Transverse colon (tissue), 4 donors: ENCODE measurements around the gene CCRL2. TPM values are rescaled to one million over a fixed set of nuclear protein-coding genes. Genes with fewer than 3 reads are reported as not detected.
A peak's percentile ranks its signal among the peaks of the same experiment; 100 is the strongest.

Experiments
- DNase-seq: peaks from one replicate; pipeline ENCODE4 v3.0.0-alpha.2; 2019
- H3K27ac ChIP-seq, 4 donors: fragments of 200-600 bp; sonication (generic); 2 replicates each; pipeline ENCODE4 v1.5.1; 2016 to 2018; ENCODE audit warnings: inconsistent platforms in 4 of 4
- H3K27me3 ChIP-seq: fragments of 200-600 bp; sonication (generic); 2 replicates; pipeline ENCODE4 v1.5.1; 2017; ENCODE audit warnings: inconsistent platforms
- H3K36me3 ChIP-seq, 4 donors: fragments of 200-600 bp; sonication (generic); 2 replicates each; pipeline ENCODE4 v1.5.1; 2017 to 2019; ENCODE audit warnings: inconsistent platforms in 4 of 4
- H3K4me1 ChIP-seq, 4 donors: fragments of 200-600 bp; sonication (generic); 2 replicates each; pipeline ENCODE4 v1.5.1; 2017 to 2020; ENCODE audit warnings: inconsistent platforms in 4 of 4
- H3K4me3 ChIP-seq, 4 donors: fragments of 200-600 bp; sonication (generic); 1 replicate in 1 of 4; 2 replicates in 3 of 4; pipeline versions ENCODE4 v1.5.1 to v1.6.1; 2017 to 2019; ENCODE audit warnings: inconsistent platforms in 4 of 4
- H3K9me3 ChIP-seq, 2 donors: fragments of 200-600 bp; sonication (generic); 2 replicates each; pipeline ENCODE4 v1.5.1; 2017 to 2019; ENCODE audit warnings: inconsistent platforms in 2 of 2
- CTCF ChIP-seq, 5 experiments: fragments of 200-600 bp in 3 of 5; fragments of 450-650 bp in 2 of 5; sonication (generic) in 3 of 5; IDR thresholded peaks; 1 replicate in 2 of 5; 2 replicates in 3 of 5; pipeline ENCODE4 v1.5.1; 2016 to 2017; ENCODE audit warnings: antibody characterized with exemption in 5 of 5, inconsistent platforms in 3 of 5, mild to moderate bottlenecking in 2 of 5, moderate library complexity in 1 of 5
- EP300 ChIP-seq: sonication (generic); formaldehyde crosslinking; IDR thresholded peaks from one replicate; pipeline ENCODE4 v1.6.1; 2017; ENCODE audit warnings: antibody characterized with exemption, low read depth
- POLR2A ChIP-seq: fragments of 450-650 bp; IDR thresholded peaks from one replicate; pipeline ENCODE4 v1.6.1; 2016; ENCODE audit warnings: antibody characterized with exemption, mild to moderate bottlenecking, moderate library complexity
- POLR2AphosphoS5 ChIP-seq, 3 donors: sonication (generic); formaldehyde crosslinking; IDR thresholded peaks; one replicate each; pipeline ENCODE4 v1.6.1; 2016; ENCODE audit warnings: antibody characterized with exemption in 3 of 3
- WGBS, 2 donors: methylation state at CpG; one replicate each; pipeline ENCODE4 v1.1.5; 2018; ENCODE audit warnings: low coverage in 1 of 2; 5-methylcytosine and 5-hydroxymethylcytosine counted together
- in situ Hi-C, 4 donors: fragments of 200-750 bp; cut with MboI; loops; one replicate each; pipeline versions ENCODE4 v1.15.0 to v1.15.1; 2017; ENCODE audit warnings: low sequenced_read_pairs in 3 of 4, low pct_ligation_motif_present in 1 of 4, low pct_unique_long_range_greater_than_20kb in 1 of 4
- intact Hi-C: fragments of 100-400 bp; cut with DNase I; formaldehyde crosslinking; loops from one replicate; pipeline ENCODE4 v1.15.1; 2023; ENCODE audit warnings: low total_unique reads
- total RNA-seq, 4 donors: library from RNA; depleted of rRNA; stranded (reverse); fragments of >200 nt; gene quantifications; one replicate each; pipeline ENCODE4 v1.1.0, GENCODE V29; 2016

Gene CCRL2
- total RNA-seq, 4 donors from 2014 or later, result 2.6 to 13.9 (median 9.8) TPM

- intact Hi-C loops, result no loop called here
- in situ Hi-C loops, result loop anchor here in 1 of 4 donors (25.0 kb wide), 1 partner anchor 673 kb away; no protein-coding TSS in a partner anchor
- TF ChIP-seq POLR2AphosphoS5 (IDR thresholded peaks at IDR 0.05) (no peak), EP300 (no peak), CTCF (IDR thresholded peaks at IDR 0.05) (no peak), POLR2A (no peak)
- Histone ChIP-seq H3K4me3 (no peak overlapping the region), H3K36me3 (no peaks in the 10 kb centered on the region), H3K27me3 (no peaks in the 10 kb centered on the region), H3K4me1 (peaks cover 0 to 5% (median 3%) of the 10 kb centered on the region in 4 donors), H3K9me3 (no peaks in the 10 kb centered on the region), H3K27ac (no peak overlapping the region)
- DNase-seq, result no peak
- 78 to 93% methylated on average over 2 to 3 of the region's 3 CpGs for WGBS, 2 donors
Measured at GRCh38 chr3:46435081-46435726, 28.1 kb downstream of the CCRL2 start.

- DNase-seq, result no peak
- TF ChIP-seq POLR2A (no peak), CTCF (IDR thresholded peaks at IDR 0.05) (no peak), POLR2AphosphoS5 (IDR thresholded peaks at IDR 0.05) (no peak), EP300 (no peak)
- H3K4me3 ChIP-seq, result no peak overlapping the region
- H3K36me3 ChIP-seq, result no peaks in the 10 kb centered on the region
- WGBS, 2 donors, result 92% methylated on average over 3 of the region's 3 CpGs; no CpG with 5 or more reads in 1 of the 2 donors
- no peaks in the 10 kb centered on the region for H3K9me3 ChIP-seq
- intact Hi-C loops (no loop called here), in situ Hi-C loops (loop anchor here in 1 of 4 donors (25.0 kb wide), 1 partner anchor 677 kb away; no protein-coding TSS in a partner anchor)
- H3K4me1 ChIP-seq, result peaks cover 0 to 6% (median 2%) of the 10 kb centered on the region in 4 donors
- H3K27me3 ChIP-seq, result no peaks in the 10 kb centered on the region
- no peak overlapping the region for H3K27ac ChIP-seq
Measured at GRCh38 chr3:46438831-46439230, 31.8 kb downstream of the CCRL2 start.

GRCh38 chr3:46440531-46441294 lies 33.7 kb downstream of the CCRL2 start:
- no peaks in the 10 kb centered on the region for H3K36me3 ChIP-seq
- no peaks in the 10 kb centered on the region for H3K27me3 ChIP-seq
- 69 to 74% methylated on average over 4 of the region's 4 CpGs for WGBS, 2 donors
- TF ChIP-seq CTCF (IDR thresholded peaks at IDR 0.05), result no peak
- no peak overlapping the region for H3K27ac ChIP-seq
- peak; percentile 21 for DNase-seq
- H3K4me1 ChIP-seq, result peaks cover 0 to 6% (median 2%) of the 10 kb centered on the region in 4 donors
- H3K9me3 ChIP-seq, result no peaks in the 10 kb centered on the region
- intact Hi-C loops, result no loop called here
- in situ Hi-C loops, result loop anchor here in 2 of 4 donors (10.0 to 25.0 kb wide), 2 partner anchors 356 to 678 kb away; no protein-coding TSS in a partner anchor
- H3K4me3 ChIP-seq, result no peak overlapping the region
